Measurements from ENCODE around the gene PLXNB1.

The PLXNB1 gene

DNA sequence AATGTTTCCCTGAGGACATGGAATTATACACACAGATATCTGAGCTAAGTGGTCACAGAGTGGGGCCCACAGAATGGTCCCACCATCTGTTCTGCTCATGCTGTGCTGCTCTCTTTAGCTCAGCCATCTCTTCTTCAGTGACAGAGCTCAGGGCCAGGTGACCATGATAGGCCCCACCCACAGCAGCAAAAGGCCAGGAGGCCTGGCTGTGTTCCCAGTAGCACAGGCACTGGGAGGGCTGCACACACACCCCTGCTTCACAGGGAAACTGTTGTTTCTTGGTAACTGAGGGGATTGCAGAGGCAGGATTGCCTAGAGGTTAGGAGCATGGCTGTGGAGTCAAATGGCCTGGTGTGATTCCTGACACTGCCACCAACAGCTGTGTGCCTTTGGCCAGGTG, 62.7 kb downstream of the PLXNB1 start:
- no peak overlapping the region for H3K27ac ChIP-seq
- no peak for TF ChIP-seq ZFX (IDR thresholded peaks at IDR 0.05)
- TF ChIP-seq, protein P1, sequence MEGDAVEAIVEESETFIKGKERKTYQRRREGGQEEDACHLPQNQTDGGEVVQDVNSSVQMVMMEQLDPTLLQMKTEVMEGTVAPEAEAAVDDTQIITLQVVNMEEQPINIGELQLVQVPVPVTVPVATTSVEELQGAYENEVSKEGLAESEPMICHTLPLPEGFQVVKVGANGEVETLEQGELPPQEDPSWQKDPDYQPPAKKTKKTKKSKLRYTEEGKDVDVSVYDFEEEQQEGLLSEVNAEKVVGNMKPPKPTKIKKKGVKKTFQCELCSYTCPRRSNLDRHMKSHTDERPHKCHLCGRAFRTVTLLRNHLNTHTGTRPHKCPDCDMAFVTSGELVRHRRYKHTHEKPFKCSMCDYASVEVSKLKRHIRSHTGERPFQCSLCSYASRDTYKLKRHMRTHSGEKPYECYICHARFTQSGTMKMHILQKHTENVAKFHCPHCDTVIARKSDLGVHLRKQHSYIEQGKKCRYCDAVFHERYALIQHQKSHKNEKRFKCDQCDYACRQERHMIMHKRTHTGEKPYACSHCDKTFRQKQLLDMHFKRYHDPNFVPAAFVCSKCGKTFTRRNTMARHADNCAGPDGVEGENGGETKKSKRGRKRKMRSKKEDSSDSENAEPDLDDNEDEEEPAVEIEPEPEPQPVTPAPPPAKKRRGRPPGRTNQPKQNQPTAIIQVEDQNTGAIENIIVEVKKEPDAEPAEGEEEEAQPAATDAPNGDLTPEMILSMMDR (conservative IDR thresholded peaks at IDR 0.05), result no peak

DNA sequence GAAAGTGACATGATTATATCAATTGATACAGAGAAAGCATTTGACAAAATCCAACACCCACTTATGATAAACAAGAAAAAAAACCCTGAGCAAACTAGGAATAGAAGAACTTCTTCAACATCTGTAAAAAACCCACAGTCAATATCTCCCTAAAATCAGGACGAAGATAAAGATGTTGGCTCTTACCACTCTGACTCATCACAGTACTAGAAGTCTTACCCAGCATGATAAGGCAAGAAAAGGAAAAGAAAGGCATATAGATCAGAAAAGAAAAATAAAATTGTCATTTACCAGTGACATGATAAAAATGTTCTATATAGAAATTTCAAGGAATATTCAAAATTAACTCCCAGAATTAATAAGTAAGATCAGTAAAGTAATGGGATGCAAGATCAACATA, 65.0 kb downstream of the PLXNB1 start:
- H3K27ac ChIP-seq, result no peak overlapping the region

GRCh38 chr3:48361928-48362327, 68.0 kb downstream of the PLXNB1 start:
- no peak overlapping the region for H3K27ac ChIP-seq
- TF ChIP-seq ZFX (IDR thresholded peaks at IDR 0.05), result no peak
- TF ChIP-seq, protein P1 (conservative IDR thresholded peaks at IDR 0.05), result no peak

More for the DNA sequence above, 65.0 kb downstream of the PLXNB1 start:
- TF ChIP-seq ZFX (IDR thresholded peaks at IDR 0.05), result no peak
- TF ChIP-seq, protein P1 (conservative IDR thresholded peaks at IDR 0.05), result no peak

DNA sequence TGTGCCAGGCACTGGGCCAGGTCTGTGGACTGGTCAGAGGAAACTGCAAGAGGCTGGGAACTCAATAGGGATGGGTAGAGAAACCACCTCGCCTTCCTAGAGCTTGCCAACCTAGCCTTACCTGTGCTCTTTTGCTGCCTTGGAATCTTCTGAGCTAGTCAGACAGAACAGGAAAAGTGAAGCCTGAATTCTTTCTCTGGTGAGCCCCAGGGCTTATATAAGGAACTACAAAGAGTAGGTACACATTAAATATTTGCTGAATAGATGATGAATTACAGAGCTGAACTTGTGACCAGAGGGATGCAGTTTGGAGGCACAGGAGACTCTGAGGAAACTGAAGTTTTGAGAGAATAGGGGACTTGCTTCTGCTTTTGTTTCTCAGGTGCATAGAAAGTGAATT, 73.5 kb downstream of the PLXNB1 start:
- TF ChIP-seq, protein P1 (conservative IDR thresholded peaks at IDR 0.05), result no peak
- no peak for TF ChIP-seq ZFX (IDR thresholded peaks at IDR 0.05)
- no peak overlapping the region for H3K27ac ChIP-seq

DNA sequence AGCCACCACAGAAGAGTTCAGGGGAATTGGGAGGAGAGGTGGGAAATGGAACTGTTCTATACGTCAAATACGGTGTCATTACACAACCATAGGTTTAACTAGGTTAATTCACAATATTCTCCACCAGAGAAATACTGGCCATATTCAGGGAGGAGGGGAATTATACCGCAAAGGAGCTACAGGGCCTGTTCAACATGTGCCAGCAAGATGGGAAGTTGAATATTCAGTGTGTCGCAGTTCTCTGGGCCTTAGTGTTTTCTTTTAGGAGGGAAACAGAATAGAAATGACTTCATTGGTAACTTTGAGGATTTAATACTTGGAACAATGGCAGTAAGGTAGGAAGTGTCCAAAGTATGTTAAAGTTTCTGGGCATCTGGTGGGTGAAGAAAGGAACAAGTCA, 75.9 kb downstream of the PLXNB1 start:
- TF ChIP-seq, protein P1 (conservative IDR thresholded peaks at IDR 0.05), result no peak
- no peak for TF ChIP-seq ZFX (IDR thresholded peaks at IDR 0.05)
- no peak overlapping the region for H3K27ac ChIP-seq

Measured in C4-2B (cell line).